Measurements from ENCODE around the gene CELSR3. TPM values are rescaled to one million over a fixed set of nuclear protein-coding genes. Genes with fewer than 3 reads are reported as not detected.

CELSR3 gene
- total RNA-seq, 1 donor = 1.7 TPM

DNA sequence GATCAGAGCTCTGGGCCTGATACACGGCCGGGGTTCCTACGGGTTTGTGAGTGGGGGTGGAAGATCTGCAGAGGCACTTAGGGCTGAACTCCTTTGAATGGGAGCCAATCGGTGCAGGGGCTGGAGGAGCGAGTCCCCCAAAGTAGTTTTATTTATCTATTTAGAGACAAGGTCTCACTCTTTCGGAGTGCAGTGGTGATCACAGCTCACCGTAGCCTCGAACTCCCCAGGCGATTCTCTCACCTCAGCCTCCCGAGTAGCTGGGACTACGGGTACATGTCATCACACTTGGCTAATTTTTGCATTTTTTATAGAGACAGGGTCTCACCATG, 1.6 kb upstream of the CELSR3 start:
- TF ChIP-seq CTCF (IDR thresholded peaks at IDR 0.05; ENCODE audit: insufficient read depth, low read depth, low read length) = no peak
- no peak for DNase-seq (ENCODE audit: low read depth)
- no peak overlapping the region for H3K4me3 ChIP-seq (ENCODE audit: low read depth, low read length)

GRCh38 chr3:48663489-48664312, 1.0 kb upstream of the CELSR3 start:
- peak; percentile 81 for TF ChIP-seq CTCF (IDR thresholded peaks at IDR 0.05; ENCODE audit: insufficient read depth, low read depth, low read length)
- peak overlapping the region; percentile 83 for H3K4me3 ChIP-seq (ENCODE audit: low read depth, low read length)
- peak; percentile 99 for DNase-seq (ENCODE audit: low read depth)

GRCh38 chr3:48662145-48662752, 437 bp downstream of the CELSR3 start:
- TF ChIP-seq CTCF (IDR thresholded peaks at IDR 0.05; ENCODE audit: insufficient read depth, low read depth, low read length) = no peak
- H3K4me3 ChIP-seq (ENCODE audit: low read depth, low read length) = peak overlapping the region; percentile 83
- DNase-seq (ENCODE audit: low read depth) = no peak

DNA sequence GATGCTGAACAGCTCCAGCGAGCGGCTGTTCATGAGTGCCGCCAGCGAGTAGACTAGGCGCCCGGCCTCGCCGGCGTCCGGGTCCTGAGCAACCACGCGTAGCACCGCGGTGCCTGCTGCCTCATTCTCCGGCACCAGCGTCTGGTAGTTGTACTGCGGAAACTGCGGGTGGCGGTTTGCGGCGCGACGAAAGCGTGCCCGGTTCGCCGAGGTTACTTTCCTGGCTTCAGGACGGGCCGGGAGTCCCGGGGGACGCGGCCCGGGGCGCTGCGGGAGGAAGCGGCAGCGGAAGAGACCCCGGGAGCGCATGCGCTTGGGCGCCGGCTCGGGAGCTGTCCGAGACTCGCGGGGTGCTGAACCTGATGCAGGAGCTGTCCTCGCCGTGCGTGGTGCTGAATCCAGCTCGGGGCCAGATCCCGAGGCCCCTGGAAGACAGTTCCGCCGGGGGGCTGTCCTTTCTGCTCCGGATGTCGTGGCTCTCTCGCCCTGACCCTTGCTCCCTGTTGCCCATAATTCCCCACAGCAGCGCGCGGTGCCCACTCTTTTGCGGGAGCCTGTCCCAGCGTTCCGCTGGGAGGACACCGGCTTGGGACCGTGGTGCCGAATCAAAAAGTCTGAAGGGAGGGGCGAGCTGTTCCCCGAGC, 1.1 kb downstream of the CELSR3 start:
- no peak for TF ChIP-seq CTCF (IDR thresholded peaks at IDR 0.05; ENCODE audit: insufficient read depth, low read depth, low read length)
- DNase-seq (ENCODE audit: low read depth) = peak; percentile 71
- H3K4me3 ChIP-seq (ENCODE audit: low read depth, low read length) = peak overlapping the region; percentile 83

- DNase-seq (ENCODE audit: low read depth) = no peak
- no peak for TF ChIP-seq CTCF (IDR thresholded peaks at IDR 0.05; ENCODE audit: insufficient read depth, low read depth, low read length)
- H3K4me3 ChIP-seq (ENCODE audit: low read depth, low read length) = peak overlapping the region; percentile 83
Measured at GRCh38 chr3:48660800-48661400, 1.8 kb downstream of the CELSR3 start.

DNA sequence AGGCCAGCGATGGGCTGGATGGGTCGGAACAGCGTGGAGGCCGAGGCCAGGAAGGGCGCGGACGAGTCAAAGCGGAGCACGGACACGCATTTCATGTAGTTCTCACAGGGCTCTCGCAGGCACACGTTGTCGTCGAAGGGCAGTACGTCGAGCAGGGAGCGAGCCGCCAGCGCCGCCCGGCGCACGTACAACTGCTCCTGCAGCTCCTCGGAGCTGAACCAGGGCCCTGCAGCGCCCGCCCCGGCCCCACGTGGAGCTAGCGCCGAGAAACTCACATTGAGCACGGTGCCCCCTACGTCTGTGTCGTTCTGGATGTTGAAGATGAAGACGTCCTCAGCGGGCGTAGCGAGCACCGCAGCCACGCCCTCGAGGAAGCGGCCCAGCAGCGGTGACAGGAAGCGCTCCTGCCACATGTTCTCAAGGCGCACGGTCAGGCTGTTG, 5.8 kb downstream of the CELSR3 start:
- no peak for DNase-seq (ENCODE audit: low read depth)
- TF ChIP-seq CTCF (IDR thresholded peaks at IDR 0.05; ENCODE audit: insufficient read depth, low read depth, low read length) = no peak
- H3K4me3 ChIP-seq (ENCODE audit: low read depth, low read length) = peak overlapping the region; percentile 59

All from fibroblast of villous mesenchyme (primary cell).